Fibroblast of lung (primary cell): ENCODE data around the gene ELOF1. TPM values are rescaled to one million over a fixed set of nuclear protein-coding genes. Genes with fewer than 3 reads are reported as not detected.

Experiments used
- DNase-seq, 2 donors: peaks; one replicate each; pipeline versions ENCODE4 v3.0.0 to v3.0.0-alpha.2; 2010; ENCODE audit warnings: low read depth in 2 of 2
- H2AFZ ChIP-seq: 2 replicates; pipeline ENCODE4 v1.5.1; 2012; ENCODE audit warnings: low read length, control low read depth, inconsistent platforms
- H3K27ac ChIP-seq: 2 replicates; pipeline ENCODE4 v1.5.1; 2011; ENCODE audit warnings: low read length, control low read depth; ENCODE audit not compliant: insufficient read depth
- H3K27me3 ChIP-seq: 2 replicates; pipeline ENCODE4 v1.5.1; 2011; ENCODE audit warnings: mild to moderate bottlenecking, low read length; ENCODE audit not compliant: control insufficient read depth, insufficient read depth
- H3K36me3 ChIP-seq: 2 replicates; pipeline ENCODE4 v1.5.1; 2011; ENCODE audit warnings: low read length; ENCODE audit not compliant: control insufficient read depth, insufficient read depth
- H3K4me1 ChIP-seq: 2 replicates; pipeline ENCODE4 v1.5.1; 2011; ENCODE audit warnings: low read length; ENCODE audit not compliant: control insufficient read depth, insufficient read depth; ENCODE audit errors: extremely low read depth
- H3K4me2 ChIP-seq: 2 replicates; pipeline ENCODE4 v1.5.1; 2011; ENCODE audit warnings: low read length, control low read depth; ENCODE audit not compliant: insufficient read depth; ENCODE audit errors: extremely low read depth
- H3K4me3 ChIP-seq, 4 experiments: fragments of 200-600 bp in 1 of 4; sonication (generic) in 1 of 4; replicated peaks in 1 of 4; 2 replicates each; pipeline ENCODE4 v1.5.1; 2011 to 2016; ENCODE audit warnings: low read length in 4 of 4, low read depth in 3 of 4, mild to moderate bottlenecking in 3 of 4, control low read depth in 2 of 4, inconsistent platforms in 1 of 4, mixed read lengths in 1 of 4; ENCODE audit not compliant: insufficient read depth in 1 of 4; ENCODE audit errors: control extremely low read depth in 1 of 4
- H3K79me2 ChIP-seq: 2 replicates; pipeline ENCODE4 v1.5.1; 2012; ENCODE audit warnings: mild to moderate bottlenecking, low read length, inconsistent platforms; ENCODE audit not compliant: control insufficient read depth, insufficient read depth
- H3K9ac ChIP-seq: 2 replicates; pipeline ENCODE4 v1.5.1; 2011; ENCODE audit warnings: mild to moderate bottlenecking, low read length, control low read depth; ENCODE audit not compliant: insufficient read depth
- H3K9me3 ChIP-seq: 2 replicates; pipeline ENCODE4 v1.5.1; 2012; ENCODE audit warnings: low read depth, low read length; ENCODE audit not compliant: control insufficient read depth, insufficient read depth
- H4K20me1 ChIP-seq: 2 replicates; pipeline ENCODE4 v1.5.1; 2011; ENCODE audit warnings: low read length; ENCODE audit not compliant: control insufficient read depth, insufficient read depth; ENCODE audit errors: extremely low read depth
- CTCF ChIP-seq, 2 donors: IDR thresholded peaks in 1 of 2; conservative IDR thresholded peaks in 1 of 2; 1 replicate in 1 of 2; 2 replicates in 1 of 2; pipeline ENCODE4 v1.5.1; 2011 to 2012; ENCODE audit warnings: low read length in 2 of 2, control low read depth in 1 of 2, inconsistent platforms in 1 of 2, low read depth in 1 of 2, mild to moderate bottlenecking in 1 of 2
- EZH2 ChIP-seq: IDR thresholded peaks from 2 replicates; pipeline ENCODE4 v1.5.1; 2012; ENCODE audit warnings: low read length, control low read depth, mild to moderate bottlenecking; ENCODE audit errors: missing control alignments
- polyA plus RNA-seq, 2 donors: library from polyadenylated mRNA; depleted of rRNA in 1 of 2; stranded (reverse) in 1 of 2; unstranded in 1 of 2; fragments of >200 nt; gene quantifications; 2 replicates each; pipeline ENCODE4 v1.2.1, GENCODE V29; 2011 to 2012; ENCODE audit warnings: missing spikeins in 1 of 2
- total RNA-seq: library from RNA; depleted of rRNA; stranded (reverse); fragments of >200 nt; gene quantifications from 2 replicates; pipeline ENCODE4 v1.2.1, GENCODE V29; 2014

The ELOF1 gene
- total and polyA plus RNA-seq, 2 donors (not counting 1 experiment from before 2014, with no cell fraction given): 29.6 to 52.2 TPM

- peak; percentile 38 to 69 for DNase-seq
- no peak overlapping the region for H3K4me3 ChIP-seq
- H3K36me3 ChIP-seq: no peaks in the 10 kb centered on the region
- no peak overlapping the region for H2AFZ ChIP-seq
- H3K4me2 ChIP-seq: peak overlapping the region; percentile 73
- TF ChIP-seq EZH2 (no peak), CTCF (conservative IDR thresholded peaks at IDR 0.05 in 1 of 2, IDR thresholded peaks at IDR 0.05 in 1 of 2; ENCODE audit: low read depth in 1 of 2, low read length in 2 of 2) (peak; percentile 86 to 95)
- no peaks in the 10 kb centered on the region for H3K27me3 ChIP-seq
- H3K9ac ChIP-seq: no peak overlapping the region
- H3K27ac ChIP-seq: no peak overlapping the region
- no peaks in the 10 kb centered on the region for H4K20me1 ChIP-seq
- H3K4me1 ChIP-seq: no peaks in the 10 kb centered on the region
- no peaks in the 10 kb centered on the region for H3K9me3 ChIP-seq
- H3K79me2 ChIP-seq: no peaks in the 10 kb centered on the region
These were observed 28.4 kb upstream of the ELOF1 start for GRCh38 chr19:11587302-11587974.

GRCh38 chr19:11586331-11586730 lies 27.3 kb upstream of the ELOF1 start:
- Histone ChIP-seq H3K36me3 (no peaks in the 10 kb centered on the region), H3K27me3 (no peaks in the 10 kb centered on the region), H3K27ac (no peak overlapping the region), H3K9ac (no peak overlapping the region), H3K79me2 (no peaks in the 10 kb centered on the region), H3K4me1 (no peaks in the 10 kb centered on the region), H3K9me3 (no peaks in the 10 kb centered on the region), H4K20me1 (no peaks in the 10 kb centered on the region), H3K4me3 (no peak overlapping the region), H2AFZ (no peak overlapping the region), H3K4me2 (no peak overlapping the region)
- DNase-seq: no peak
- TF ChIP-seq EZH2 (no peak), CTCF (conservative IDR thresholded peaks at IDR 0.05 in 1 of 2, IDR thresholded peaks at IDR 0.05 in 1 of 2; ENCODE audit: low read depth in 1 of 2, low read length in 2 of 2) (no peak)

GRCh38 chr19:11581740-11582139 lies 22.7 kb upstream of the ELOF1 start:
- H3K79me2 ChIP-seq: no peaks in the 10 kb centered on the region
- peak overlapping the region; percentile 38 for H2AFZ ChIP-seq
- peaks cover 3% of the 10 kb centered on the region for H3K27me3 ChIP-seq
- H3K9ac ChIP-seq: no peak overlapping the region
- peak overlapping the region; percentile 17 for H3K4me2 ChIP-seq
- TF ChIP-seq CTCF (conservative IDR thresholded peaks at IDR 0.05 in 1 of 2, IDR thresholded peaks at IDR 0.05 in 1 of 2; ENCODE audit: low read depth in 1 of 2, low read length in 2 of 2) (no peak), EZH2 (no peak)
- H3K4me3 ChIP-seq: no peak overlapping the region
- H4K20me1 ChIP-seq: no peaks in the 10 kb centered on the region
- H3K36me3 ChIP-seq: no peaks in the 10 kb centered on the region
- H3K4me1 ChIP-seq: peaks cover 2% of the 10 kb centered on the region
- peak in 1 of 2 donors; percentile 44 for DNase-seq
- no peak overlapping the region for H3K27ac ChIP-seq
- H3K9me3 ChIP-seq: no peaks in the 10 kb centered on the region
